HepG2 (cell line): ENCODE measurements around the gene PATL2. TPM values are rescaled to one million over a fixed set of nuclear protein-coding genes. Genes with fewer than 3 reads are reported as not detected.

Experiments used
- ATAC-seq: fragments of 200-7000 bp; cut with Tn5 transposase; 3 replicates; pipeline ENCODE4 v1.9.1; 2020; ENCODE audit warnings: mild to moderate bottlenecking, moderate library complexity
- BruUV-seq: library from RNA; stranded (reverse); fragments of 400-500 nt; replicated peaks from 2 replicates; lab custom pipeline; 2021; lab: Mats Ljungman, UMichigan
- CTCF ChIA-PET: fragments of 300-600 bp; formaldehyde crosslinking; extraction: SDS; loops from one replicate; lab custom pipeline; 2021; ENCODE audit warnings: low total read pairs, inconsistent platforms, low intra/inter-chr PET ratio; lab: Yijun Ruan, JAX
- POLR2A ChIA-PET: fragments of 350-600 bp; sonication (Branson Sonifier 250); formaldehyde crosslinking; loops from one replicate; lab custom pipeline; 2020; ENCODE audit warnings: antibody characterized with exemption, inconsistent platforms; lab: Yijun Ruan, JAX
- DNase-seq: peaks from one replicate; pipeline ENCODE4 v3.0.0-alpha.2; 2015; ENCODE audit warnings: low spot score
- FAIRE-seq: peaks from 3 replicates; lab custom pipeline; 2011; peaks lifted over from hg19 to GRCh38; lab: Jason Lieb, UNC
- H2AFZ ChIP-seq: one replicate; pipeline ENCODE4 v1.6.1; 2011; ENCODE audit warnings: low read length, inconsistent platforms
- H3K27ac ChIP-seq: fragments of 300-600 bp; 3 replicates; pipeline ENCODE4 v1.8.0; 2011; ENCODE audit warnings: mixed run types, mild to moderate bottlenecking, mixed read lengths, low read length, inconsistent platforms; ENCODE audit not compliant: insufficient read depth; ENCODE audit errors: extremely low read length
- H3K27me3 ChIP-seq, 2 experiments: fragments of 200-600 bp in 1 of 2; 2 replicates in 1 of 2; 3 replicates in 1 of 2; pipeline versions ENCODE4 v1.6.0 to v1.8.0; 2011; ENCODE audit warnings: low read length in 2 of 2, mild to moderate bottlenecking in 2 of 2, moderate library complexity in 2 of 2, inconsistent platforms in 1 of 2; ENCODE audit not compliant: insufficient read depth in 2 of 2, control insufficient read depth in 1 of 2
- H3K36me3 ChIP-seq, 2 experiments: fragments of 200-600 bp in 1 of 2; replicated peaks in 1 of 2; 2 replicates in 1 of 2; 3 replicates in 1 of 2; pipeline versions ENCODE4 v1.5.1 to v1.8.0; 2011; ENCODE audit warnings: low read length in 2 of 2, inconsistent platforms in 1 of 2; ENCODE audit not compliant: insufficient read depth in 2 of 2, control insufficient read depth in 1 of 2
- H3K4me1 ChIP-seq: 2 replicates; pipeline ENCODE4 v1.5.1; 2012; ENCODE audit warnings: low read length, inconsistent platforms; ENCODE audit not compliant: insufficient read depth
- H3K4me2 ChIP-seq: 2 replicates; pipeline ENCODE4 v1.6.0; 2011; ENCODE audit warnings: low read depth, low read length, inconsistent platforms
- H3K4me3 ChIP-seq, 3 experiments: fragments of 200-600 bp in 1 of 3; sonication (generic), shearing (Covaris generic) in 1 of 3; replicated peaks in 1 of 3; 2 replicates each; pipeline ENCODE4 v1.5.1; 2011 to 2016; ENCODE audit warnings: low read length in 3 of 3, inconsistent platforms in 2 of 3, low read depth in 2 of 3, mild to moderate bottlenecking in 2 of 3, control low read depth in 1 of 3, mixed read lengths in 1 of 3; ENCODE audit not compliant: insufficient read depth in 1 of 3
- H3K79me2 ChIP-seq: one replicate; pipeline ENCODE4 v1.6.1; 2011; ENCODE audit warnings: low read length, inconsistent platforms; ENCODE audit not compliant: insufficient read depth
- H3K9ac ChIP-seq: 2 replicates; pipeline ENCODE4 v1.6.0; 2011; ENCODE audit warnings: mild to moderate bottlenecking, low read depth, low read length, inconsistent platforms; ENCODE audit not compliant: insufficient read depth
- H3K9me3 ChIP-seq: 2 replicates; pipeline ENCODE4 v1.5.1; 2012; ENCODE audit warnings: mild to moderate bottlenecking, low read length
- H4K20me1 ChIP-seq: 2 replicates; pipeline ENCODE4 v1.6.0; 2011; ENCODE audit warnings: inconsistent platforms, mild to moderate bottlenecking, low read length, moderate library complexity; ENCODE audit not compliant: insufficient read depth
- CHD2 ChIP-seq: IDR thresholded peaks from 2 replicates; pipeline ENCODE4 v1.6.1; 2011; ENCODE audit warnings: low read depth, low read length, improper control_type of control experiment
- CREBL2 ChIP-seq: sonication (generic); formaldehyde crosslinking; IDR thresholded peaks from 2 replicates; pipeline ENCODE4 v1.8.1; 2023; ENCODE audit warnings: missing genetic modification reagents, mild to moderate bottlenecking, borderline replicate concordance
- HNF1B ChIP-seq: sonication (generic); formaldehyde crosslinking; IDR thresholded peaks from 2 replicates; pipeline ENCODE4 v1.5.1; 2020; ENCODE audit warnings: mild to moderate bottlenecking, moderate library complexity, missing genetic modification reagents
- TAF1 ChIP-seq: sonication (generic); formaldehyde crosslinking; IDR thresholded peaks from 2 replicates; pipeline ENCODE4 v1.4.0; 2020; ENCODE audit warnings: missing genetic modification reagents
- ZBTB26 ChIP-seq: IDR thresholded peaks from 2 replicates; pipeline ENCODE4 v1.6.1; 2016; ENCODE audit warnings: missing compliant biosample characterization, missing genetic modification reagents, borderline replicate concordance
- ZNF468 ChIP-seq: sonication (generic); formaldehyde crosslinking; IDR thresholded peaks from 2 replicates; pipeline ENCODE4 v1.8.0; 2022; ENCODE audit warnings: mild to moderate bottlenecking, moderate library complexity, missing genetic modification reagents
- ZNF557 ChIP-seq: sonication (generic); formaldehyde crosslinking; IDR thresholded peaks from 2 replicates; pipeline ENCODE4 v1.4.0; 2020; ENCODE audit warnings: missing genetic modification reagents
- ZNF577 ChIP-seq: sonication (generic); formaldehyde crosslinking; IDR thresholded peaks from 2 replicates; pipeline ENCODE4 v1.4.0; 2020; ENCODE audit warnings: mild to moderate bottlenecking, low read depth, missing genetic modification reagents, borderline replicate concordance
- ZNF75D ChIP-seq: sonication (generic); formaldehyde crosslinking; IDR thresholded peaks from 2 replicates; pipeline ENCODE4 v1.8.1; 2023; ENCODE audit warnings: missing genetic modification reagents, mild to moderate bottlenecking, borderline replicate concordance
- ZNF792 ChIP-seq: IDR thresholded peaks from 2 replicates; pipeline ENCODE4 v1.6.1; 2016
- WGBS: methylation state at CpG from one replicate; pipeline ENCODE4 v1.1.6; 2017; ENCODE audit warnings: low lambda C conversion rate; 5-methylcytosine and 5-hydroxymethylcytosine counted together
- in situ Hi-C: cut with HindIII; loops from 2 replicates; pipeline ENCODE4 v1.10.0; 2017; ENCODE audit warnings: low pct_unique_long_range_greater_than_20kb; ENCODE audit not compliant: extremely low pct_ligation_motif_present
- intact Hi-C: fragments of 100-400 bp; cut with micrococcal nuclease; formaldehyde crosslinking; loops from one replicate; pipeline ENCODE4 v1.10.0; 2022; ENCODE audit not compliant: unreplicated experiment
- polyA plus RNA-seq, 8 experiments: library from polyadenylated mRNA; depleted of rRNA in 3 of 8; stranded (reverse) in 7 of 8; unstranded in 1 of 8; fragments of >200 nt; fragmentation: Illumina TruSeq in 4 of 8; extraction: Trizol in 4 of 8; gene quantifications; 2 replicates each; pipeline versions ENCODE4 v1.2.1 to v1.2.3, GENCODE V29; 2011 to 2016; ENCODE audit warnings: low read depth in 4 of 8, missing spikeins in 1 of 8, mixed read lengths in 1 of 8; ENCODE audit not compliant: insufficient read depth in 1 of 8
- total RNA-seq, 5 experiments: library from RNA; depleted of rRNA; stranded (reverse); fragments of >200 nt; fragmentation: Illumina TruSeq; extraction: Trizol; gene quantifications; 2 replicates each; pipeline ENCODE4 v1.2.3, GENCODE V29; 2016; ENCODE audit warnings: low read depth in 1 of 5

The PATL2 gene
- total and polyA plus RNA-seq, 2 of the 13 experiments (the other 11 are each of a cell fraction or from before 2014, with no cell fraction given): 0.15 to 0.53 TPM

- Histone ChIP-seq H3K9me3 (no peaks in the 10 kb centered on the region), H4K20me1 (no peaks in the 10 kb centered on the region), H3K9ac (no peak overlapping the region), H3K79me2 (peaks cover 6% of the 10 kb centered on the region), H3K27me3 (no peaks in the 10 kb centered on the region), H3K27ac (no peak overlapping the region), H2AFZ (no peak overlapping the region), H3K4me1 (peaks cover 5% of the 10 kb centered on the region; the same call in 1 of the 2 replicates), H3K4me3 (no peak overlapping the region), H3K36me3 (peaks cover 2 to 29% of the 10 kb centered on the region in 2 experiments; a peak in 3 of 5 replicates), H3K4me2 (no peak overlapping the region)
- ChIA-PET POLR2A (no interaction called here), CTCF (no interaction called here)
- no peak for TF ChIP-seq ZNF577 (CRISPR knock-in tag)
- TF ChIP-seq ZBTB26: no peak
- TF ChIP-seq ZNF557 (CRISPR knock-in tag): no peak
- no peak for TF ChIP-seq TAF1 (CRISPR knock-in tag)
- no peak for TF ChIP-seq CHD2
- no peak for TF ChIP-seq HNF1B (CRISPR knock-in tag)
- no peak for TF ChIP-seq CREBL2
- no peak for TF ChIP-seq ZNF468
- no peak for TF ChIP-seq ZNF75D (CRISPR knock-in tag)
- TF ChIP-seq ZNF792 (CRISPR knock-in tag): no peak
- in situ Hi-C loops (no loop called here), intact Hi-C loops (no loop called here)
- WGBS: 90% methylated on average over 3 of the region's 3 CpGs
- ATAC-seq: no peak
- no peak for DNase-seq
- no TSS peak for BruUV-seq
- no peak for FAIRE-seq
These were observed 54.2 kb downstream of the PATL2 start for GRCh38 chr15:44656913-44657312.
